ENCODE measurements around the gene SLC35G6. TPM values are rescaled to one million over a fixed set of nuclear protein-coding genes. Genes with fewer than 3 reads are reported as not detected.

SLC35G6 gene
- total and polyA plus RNA-seq, 2 of the 13 experiments (the other 11 are each of a cell fraction or from before 2014, with no cell fraction given) = 0.07 TPM; not detected in 1

DNA sequence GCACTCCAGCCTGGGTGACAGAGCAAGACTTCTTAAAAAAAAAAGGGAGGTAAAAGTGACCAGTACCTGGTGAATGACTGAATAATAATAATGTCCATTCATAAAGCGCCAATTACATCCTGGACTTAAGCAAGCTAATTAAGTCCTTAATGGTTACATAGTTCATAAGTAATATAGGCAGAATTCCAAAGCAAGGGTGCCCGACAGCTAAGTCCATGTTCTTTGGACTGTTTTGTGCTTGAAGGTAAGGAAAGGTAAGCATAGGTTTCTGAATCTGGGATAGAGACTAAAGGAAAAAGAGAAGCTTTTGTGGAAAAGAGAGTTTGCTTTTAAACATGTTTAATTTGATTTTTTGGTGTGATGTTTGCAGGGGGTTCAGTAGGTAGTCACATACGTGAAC is 12.7 kb downstream of the SLC35G6 start:
- H2AFZ ChIP-seq (ENCODE audit: low read length) = no peak overlapping the region
- BruUV-seq (replicated peaks) = no TSS peak
- ATAC-seq (no peak), FAIRE-seq (no peak), DNase-seq (ENCODE audit: low spot score) (no peak)
- H3K27ac ChIP-seq (ENCODE audit: extremely low read length, insufficient read depth, low read length) = no peak overlapping the region
- WGBS (ENCODE audit: low lambda C conversion rate) = 94% methylated on average over 3 of the region's 3 CpGs
- no peaks in the 10 kb centered on the region for H3K27me3 ChIP-seq (ENCODE audit: control insufficient read depth in 1 of 2, insufficient read depth in 2 of 2, low read length in 2 of 2)
- no peaks in the 10 kb centered on the region for H3K9me3 ChIP-seq (ENCODE audit: low read length)
- peaks cover 67% of the 10 kb centered on the region for H3K79me2 ChIP-seq (ENCODE audit: insufficient read depth, low read length)
- intact Hi-C loops (cut with micrococcal nuclease; ENCODE audit: unreplicated experiment) = no loop called here
- in situ Hi-C loops (cut with HindIII; ENCODE audit: extremely low pct_ligation_motif_present, low pct_unique_long_range_greater_than_20kb) = no loop called here
- H3K9ac ChIP-seq (ENCODE audit: insufficient read depth, low read depth, low read length) = no peak overlapping the region
- peaks cover 28 to 60% of the 10 kb centered on the region in 2 experiments for H3K36me3 ChIP-seq (replicated peaks in 1 of 2; ENCODE audit: control insufficient read depth in 1 of 2, insufficient read depth in 2 of 2, low read length in 2 of 2)
- ChIA-PET CTCF (ENCODE audit: low intra/inter-chr PET ratio, low total read pairs) (no interaction called here), POLR2A (interaction anchor here (3.2 kb wide), 1 partner anchor 10 kb away, joined by 12 read pairs; the partner anchor contains the start of gene POLR2A)
- H3K4me1 ChIP-seq (ENCODE audit: insufficient read depth, low read length) = peaks cover 39% of the 10 kb centered on the region
- H4K20me1 ChIP-seq (ENCODE audit: insufficient read depth, low read length) = peaks cover 59% of the 10 kb centered on the region
- no peak overlapping the region for H3K4me3 ChIP-seq (replicated peaks in 1 of 3; ENCODE audit: insufficient read depth in 1 of 3, low read depth in 2 of 3, low read length in 3 of 3)
- no peak overlapping the region for H3K4me2 ChIP-seq (ENCODE audit: low read depth, low read length)
- TF ChIP-seq REXO4 (CRISPR knock-in tag; IDR thresholded peaks at IDR 0.05; ENCODE audit: borderline replicate concordance) (no peak), ZNF205 (CRISPR knock-in tag; IDR thresholded peaks at IDR 0.05) (no peak), ARNT2 (CRISPR knock-in tag; IDR thresholded peaks at IDR 0.05; ENCODE audit: low read depth) (no peak), EHMT2 (IDR thresholded peaks at IDR 0.05; ENCODE audit: borderline replicate concordance, low read depth, low read length) (no peak), ZNF891 (CRISPR knock-in tag; IDR thresholded peaks at IDR 0.05) (no peak), PRMT3 (CRISPR knock-in tag; IDR thresholded peaks at IDR 0.05; ENCODE audit: borderline replicate concordance, low read depth) (no peak), KDM3A (CRISPR knock-in tag; IDR thresholded peaks at IDR 0.05; ENCODE audit: low read depth) (no peak), GABPA (IDR thresholded peaks at IDR 0.05; ENCODE audit: low read depth, low read length) (no peak), GABPA (CRISPR knock-in tag; IDR thresholded peaks at IDR 0.05; ENCODE audit: low read depth) (no peak), ZNF10 (CRISPR knock-in tag; IDR thresholded peaks at IDR 0.05; ENCODE audit: borderline replicate concordance, low read depth) (no peak), PAWR (CRISPR knock-in tag; IDR thresholded peaks at IDR 0.05; ENCODE audit: borderline replicate concordance) (no peak), POLR2AphosphoS2 (IDR thresholded peaks at IDR 0.05; ENCODE audit: low read depth, low read length) (no peak)

Measured in HepG2 (cell line).